BJ (cell line): ENCODE results near the gene SLC25A26. TPM values are rescaled to one million over a fixed set of nuclear protein-coding genes. Genes with fewer than 3 reads are reported as not detected.

Experiments used
- CTCF ChIA-PET: fragments of 350-600 bp; formaldehyde crosslinking; extraction: SDS; loops from one replicate; lab custom pipeline; 2021; ENCODE audit warnings: antibody characterized with exemption, inconsistent platforms; lab: Yijun Ruan, JAX
- POLR2A ChIA-PET: fragments of 300-600 bp; sonication (Branson Sonifier 250); formaldehyde crosslinking; extraction: SDS; loops from one replicate; lab custom pipeline; 2021; ENCODE audit warnings: antibody characterized with exemption; lab: Charles Lee
- DNase-seq: peaks from one replicate; pipeline ENCODE4 v3.0.0-alpha.2; 2011; ENCODE audit warnings: low read depth
- H3K27me3 ChIP-seq: 2 replicates; pipeline ENCODE4 v1.6.0; 2011; ENCODE audit warnings: low read length; ENCODE audit not compliant: control insufficient read depth, insufficient read depth
- H3K36me3 ChIP-seq: 2 replicates; pipeline ENCODE4 v1.5.1; 2011; ENCODE audit warnings: low read length; ENCODE audit not compliant: control insufficient read depth, insufficient read depth
- H3K4me3 ChIP-seq: 2 replicates; pipeline ENCODE4 v1.5.1; 2011; ENCODE audit warnings: low read depth, mild to moderate bottlenecking, control low read depth, low read length
- CTCF ChIP-seq: IDR thresholded peaks from 2 replicates; pipeline ENCODE4 v1.5.1; 2011; ENCODE audit warnings: low read depth, mild to moderate bottlenecking, control low read depth, inconsistent platforms, low read length, moderate library complexity; ENCODE audit not compliant: insufficient read depth
- polyA plus RNA-seq: library from polyadenylated mRNA; depleted of rRNA; stranded (reverse); fragments of >200 nt; gene quantifications from 2 replicates; pipeline ENCODE4 v1.2.3, GENCODE V29; 2011

The SLC25A26 gene
- polyA plus RNA-seq, 1 experiment: 29.5 TPM

- Histone ChIP-seq H3K4me3 (no peak overlapping the region), H3K36me3 (no peaks in the 10 kb centered on the region; the same call in 1 of the 2 replicates), H3K27me3 (no peaks in the 10 kb centered on the region)
- ChIA-PET CTCF (interaction anchor here (0.7 to 3.4 kb wide), 4 partner anchors 8 to 417 kb away, joined by 3 to 15 read pairs (median 3); no protein-coding TSS in a partner anchor), POLR2A (no interaction called here)
- no peak for TF ChIP-seq CTCF
- DNase-seq: no peak
Observed at GRCh38 chr3:66399529-66400232, 178.9 kb downstream of the SLC25A26 start.

GRCh38 chr3:66400411-66401156, 179.8 kb downstream of the SLC25A26 start:
- no peak for DNase-seq
- ChIA-PET CTCF (interaction anchor here (0.7 to 1.2 kb wide), 4 partner anchors 10 to 416 kb away, joined by 3 to 4 read pairs (median 3); no protein-coding TSS in a partner anchor), POLR2A (no interaction called here)
- Histone ChIP-seq H3K4me3 (no peak overlapping the region), H3K36me3 (no peaks in the 10 kb centered on the region; the same call in 1 of the 2 replicates), H3K27me3 (no peaks in the 10 kb centered on the region)
- no peak for TF ChIP-seq CTCF

DNA sequence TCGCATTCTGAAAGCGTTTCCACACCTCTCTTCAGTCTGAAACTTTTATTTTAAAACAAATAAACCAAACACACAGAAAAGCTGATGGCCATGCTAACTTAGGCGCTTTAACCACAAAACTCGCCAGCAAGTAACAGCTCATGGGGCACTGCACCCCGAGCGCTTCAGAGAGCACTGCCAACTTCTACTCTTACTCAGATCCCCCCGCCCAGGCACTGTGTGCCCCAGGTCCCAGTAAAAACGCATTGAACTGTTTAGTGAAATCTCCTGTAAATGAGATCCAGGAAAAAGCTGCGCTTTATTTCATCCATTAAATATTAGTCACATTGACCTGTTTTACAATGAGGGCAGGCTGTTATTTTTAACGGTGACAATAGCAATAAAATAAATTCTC, 180.4 kb downstream of the SLC25A26 start:
- no peak for TF ChIP-seq CTCF
- CTCF ChIA-PET: interaction anchor here (0.8 to 1.2 kb wide), 4 partner anchors 9 to 415 kb away, joined by 3 to 4 read pairs (median 4); no protein-coding TSS in a partner anchor
- Histone ChIP-seq H3K4me3 (no peak overlapping the region), H3K27me3 (no peaks in the 10 kb centered on the region), H3K36me3 (no peaks in the 10 kb centered on the region)
- POLR2A ChIA-PET: no interaction called here
- no peak for DNase-seq

GRCh38 chr3:66401675-66402491, 181.1 kb downstream of the SLC25A26 start:
- no peaks in the 10 kb centered on the region for H3K36me3 ChIP-seq
- no peak overlapping the region for H3K4me3 ChIP-seq
- ChIA-PET POLR2A (no interaction called here), CTCF (interaction anchor here (0.8 to 1.2 kb wide), 4 partner anchors 8 to 414 kb away, joined by 3 to 4 read pairs (median 4); no protein-coding TSS in a partner anchor)
- no peaks in the 10 kb centered on the region for H3K27me3 ChIP-seq
- no peak for DNase-seq
- no peak for TF ChIP-seq CTCF
